ENCODE data around the gene LRRC61.

DNA sequence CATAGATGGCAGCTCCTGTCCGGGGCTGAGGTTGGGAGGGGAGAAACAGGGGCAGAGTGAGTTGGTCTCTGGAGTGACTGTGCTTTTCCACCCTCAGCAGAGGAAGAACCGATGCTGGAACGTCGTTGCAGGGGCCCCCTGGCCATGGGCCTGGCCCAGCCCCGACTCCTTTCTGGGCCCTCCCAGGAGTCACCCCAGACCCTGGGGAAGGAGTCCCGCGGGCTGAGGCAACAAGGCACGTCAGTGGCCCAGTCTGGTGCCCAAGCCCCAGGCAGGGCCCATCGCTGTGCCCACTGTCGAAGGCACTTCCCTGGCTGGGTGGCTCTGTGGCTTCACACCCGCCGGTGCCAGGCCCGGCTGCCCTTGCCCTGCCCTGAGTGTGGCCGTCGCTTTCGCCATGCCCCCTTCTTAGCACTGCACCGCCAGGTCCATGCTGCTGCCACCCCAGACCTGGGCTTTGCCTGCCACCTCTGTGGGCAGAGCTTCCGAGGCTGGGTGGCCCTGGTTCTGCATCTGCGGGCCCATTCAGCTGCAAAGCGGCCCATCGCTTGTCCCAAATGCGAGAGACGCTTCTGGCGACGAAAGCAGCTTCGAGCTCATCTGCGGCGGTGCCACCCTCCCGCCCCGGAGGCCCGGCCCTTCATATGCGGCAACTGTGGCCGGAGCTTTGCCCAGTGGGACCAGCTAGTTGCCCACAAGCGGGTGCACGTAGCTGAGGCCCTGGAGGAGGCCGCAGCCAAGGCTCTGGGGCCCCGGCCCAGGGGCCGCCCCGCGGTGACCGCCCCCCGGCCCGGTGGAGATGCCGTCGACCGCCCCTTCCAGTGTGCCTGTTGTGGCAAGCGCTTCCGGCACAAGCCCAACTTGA, 48.2 kb downstream of the LRRC61 start:
- TF ChIP-seq, protein P1, sequence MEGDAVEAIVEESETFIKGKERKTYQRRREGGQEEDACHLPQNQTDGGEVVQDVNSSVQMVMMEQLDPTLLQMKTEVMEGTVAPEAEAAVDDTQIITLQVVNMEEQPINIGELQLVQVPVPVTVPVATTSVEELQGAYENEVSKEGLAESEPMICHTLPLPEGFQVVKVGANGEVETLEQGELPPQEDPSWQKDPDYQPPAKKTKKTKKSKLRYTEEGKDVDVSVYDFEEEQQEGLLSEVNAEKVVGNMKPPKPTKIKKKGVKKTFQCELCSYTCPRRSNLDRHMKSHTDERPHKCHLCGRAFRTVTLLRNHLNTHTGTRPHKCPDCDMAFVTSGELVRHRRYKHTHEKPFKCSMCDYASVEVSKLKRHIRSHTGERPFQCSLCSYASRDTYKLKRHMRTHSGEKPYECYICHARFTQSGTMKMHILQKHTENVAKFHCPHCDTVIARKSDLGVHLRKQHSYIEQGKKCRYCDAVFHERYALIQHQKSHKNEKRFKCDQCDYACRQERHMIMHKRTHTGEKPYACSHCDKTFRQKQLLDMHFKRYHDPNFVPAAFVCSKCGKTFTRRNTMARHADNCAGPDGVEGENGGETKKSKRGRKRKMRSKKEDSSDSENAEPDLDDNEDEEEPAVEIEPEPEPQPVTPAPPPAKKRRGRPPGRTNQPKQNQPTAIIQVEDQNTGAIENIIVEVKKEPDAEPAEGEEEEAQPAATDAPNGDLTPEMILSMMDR (IDR thresholded peaks at IDR 0.05) = no peak
- TF ChIP-seq POLR2A (IDR thresholded peaks at IDR 0.05) = no peak
